OCI-LY3 (cell line): ENCODE data around the gene SLC1A4.

Experiments
- H2AFZ ChIP-seq: fragments of 200-600, 300-600 bp; shearing (Covaris generic); 2 replicates; pipeline ENCODE4 v1.6.0; 2014; ENCODE audit warnings: antibody characterized with exemption, low read depth, low read length
- H3K27ac ChIP-seq: fragments of 200-600, 300-600 bp; sonication (generic); 2 replicates; pipeline ENCODE4 v1.5.1; 2014; ENCODE audit warnings: mild to moderate bottlenecking, low read length, moderate library complexity, mixed read lengths
- H3K27me3 ChIP-seq: fragments of 200-600, 300-600 bp; sonication (generic); 2 replicates; pipeline ENCODE4 v1.6.1; 2014; ENCODE audit warnings: low read depth, low read length, mixed read lengths
- H3K36me3 ChIP-seq: fragments of 200-600, 300-600 bp; sonication (generic); replicated peaks from 2 replicates; pipeline ENCODE3; 2014; ENCODE audit warnings: low read depth, low read length, mixed read lengths
- H3K4me1 ChIP-seq: fragments of 300-600, 200-600 bp; sonication (generic); 2 replicates; pipeline ENCODE4 v1.6.1; 2014; ENCODE audit warnings: low read length, mixed read lengths
- H3K4me2 ChIP-seq: fragments of 200-600, 300-600 bp; sonication (generic); 2 replicates; pipeline ENCODE4 v1.6.1; 2014; ENCODE audit warnings: low read length, mixed read lengths
- H3K4me3 ChIP-seq: fragments of 300-600, 200-600 bp; sonication (generic); 2 replicates; pipeline ENCODE4 v1.5.1; 2014; ENCODE audit warnings: antibody characterized with exemption, mild to moderate bottlenecking, low read length, moderate library complexity
- H3K79me2 ChIP-seq: fragments of 300-600, 200-600 bp; shearing (Covaris generic); 2 replicates; pipeline ENCODE4 v1.6.1; 2014; ENCODE audit warnings: mild to moderate bottlenecking, low read length, mixed read lengths
- H3K9ac ChIP-seq: fragments of 300-600, 200-600 bp; shearing (Covaris generic); 2 replicates; pipeline ENCODE4 v1.6.0; 2014; ENCODE audit warnings: mild to moderate bottlenecking, low read length, moderate library complexity
- H3K9me3 ChIP-seq: fragments of 200-600, 300-600 bp; shearing (Covaris generic); 2 replicates; pipeline ENCODE4 v1.6.1; 2014; ENCODE audit warnings: low read length, mixed read lengths; ENCODE audit not compliant: insufficient read depth
- H4K20me1 ChIP-seq: fragments of 200-600, 300-600 bp; sonication (generic); 2 replicates; pipeline ENCODE4 v1.6.1; 2016; ENCODE audit warnings: low read length, mixed read lengths; ENCODE audit not compliant: insufficient read depth
- EZH2phosphoT487 ChIP-seq: fragments of 200-600 bp; shearing (Covaris generic); IDR thresholded peaks from 2 replicates; pipeline ENCODE4 v1.6.1; 2018; ENCODE audit warnings: antibody characterized with exemption, mixed run types, low read depth
- TF ChIP-seq, protein P1 (sequence below): fragments of 200-600, 300-600 bp; sonication (generic); IDR thresholded peaks from 2 replicates; pipeline ENCODE4 v1.5.1; 2014; ENCODE audit warnings: antibody characterized with exemption, low read length, low read depth

SLC1A4 gene

DNA sequence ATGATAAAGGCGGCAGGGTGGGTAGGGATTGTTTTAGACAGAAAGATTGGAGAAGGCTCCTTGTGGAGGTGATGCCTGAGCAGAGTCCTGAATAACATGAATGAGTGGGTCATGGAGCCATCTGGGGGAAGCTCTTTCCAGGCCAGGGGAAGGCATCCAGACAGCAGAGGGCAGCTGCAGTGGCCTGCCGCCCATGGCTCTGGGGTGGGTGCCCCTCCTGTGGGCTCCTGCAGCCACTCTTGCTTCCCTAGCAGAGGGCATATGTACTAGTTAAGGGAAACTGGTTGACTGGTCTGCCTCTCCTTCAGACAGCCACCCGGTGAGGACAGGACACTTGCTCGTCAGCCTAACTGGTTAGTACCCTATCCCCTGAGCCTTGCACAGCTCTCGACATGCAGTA lies 46.5 kb upstream of the SLC1A4 start:
- Histone ChIP-seq H3K27ac (no peak overlapping the region), H4K20me1 (no peaks in the 10 kb centered on the region), H3K4me1 (peaks cover 73% of the 10 kb centered on the region), H2AFZ (no peak overlapping the region), H3K27me3 (no peaks in the 10 kb centered on the region), H3K9me3 (no peaks in the 10 kb centered on the region), H3K4me3 (no peak overlapping the region), H3K9ac (no peak overlapping the region), H3K36me3 (no peaks in the 10 kb centered on the region), H3K4me2 (no peak overlapping the region), H3K79me2 (peaks cover 16% of the 10 kb centered on the region)
- TF ChIP-seq EZH2phosphoT487: no peak
- TF ChIP-seq, protein P1, sequence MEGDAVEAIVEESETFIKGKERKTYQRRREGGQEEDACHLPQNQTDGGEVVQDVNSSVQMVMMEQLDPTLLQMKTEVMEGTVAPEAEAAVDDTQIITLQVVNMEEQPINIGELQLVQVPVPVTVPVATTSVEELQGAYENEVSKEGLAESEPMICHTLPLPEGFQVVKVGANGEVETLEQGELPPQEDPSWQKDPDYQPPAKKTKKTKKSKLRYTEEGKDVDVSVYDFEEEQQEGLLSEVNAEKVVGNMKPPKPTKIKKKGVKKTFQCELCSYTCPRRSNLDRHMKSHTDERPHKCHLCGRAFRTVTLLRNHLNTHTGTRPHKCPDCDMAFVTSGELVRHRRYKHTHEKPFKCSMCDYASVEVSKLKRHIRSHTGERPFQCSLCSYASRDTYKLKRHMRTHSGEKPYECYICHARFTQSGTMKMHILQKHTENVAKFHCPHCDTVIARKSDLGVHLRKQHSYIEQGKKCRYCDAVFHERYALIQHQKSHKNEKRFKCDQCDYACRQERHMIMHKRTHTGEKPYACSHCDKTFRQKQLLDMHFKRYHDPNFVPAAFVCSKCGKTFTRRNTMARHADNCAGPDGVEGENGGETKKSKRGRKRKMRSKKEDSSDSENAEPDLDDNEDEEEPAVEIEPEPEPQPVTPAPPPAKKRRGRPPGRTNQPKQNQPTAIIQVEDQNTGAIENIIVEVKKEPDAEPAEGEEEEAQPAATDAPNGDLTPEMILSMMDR: no peak

DNA sequence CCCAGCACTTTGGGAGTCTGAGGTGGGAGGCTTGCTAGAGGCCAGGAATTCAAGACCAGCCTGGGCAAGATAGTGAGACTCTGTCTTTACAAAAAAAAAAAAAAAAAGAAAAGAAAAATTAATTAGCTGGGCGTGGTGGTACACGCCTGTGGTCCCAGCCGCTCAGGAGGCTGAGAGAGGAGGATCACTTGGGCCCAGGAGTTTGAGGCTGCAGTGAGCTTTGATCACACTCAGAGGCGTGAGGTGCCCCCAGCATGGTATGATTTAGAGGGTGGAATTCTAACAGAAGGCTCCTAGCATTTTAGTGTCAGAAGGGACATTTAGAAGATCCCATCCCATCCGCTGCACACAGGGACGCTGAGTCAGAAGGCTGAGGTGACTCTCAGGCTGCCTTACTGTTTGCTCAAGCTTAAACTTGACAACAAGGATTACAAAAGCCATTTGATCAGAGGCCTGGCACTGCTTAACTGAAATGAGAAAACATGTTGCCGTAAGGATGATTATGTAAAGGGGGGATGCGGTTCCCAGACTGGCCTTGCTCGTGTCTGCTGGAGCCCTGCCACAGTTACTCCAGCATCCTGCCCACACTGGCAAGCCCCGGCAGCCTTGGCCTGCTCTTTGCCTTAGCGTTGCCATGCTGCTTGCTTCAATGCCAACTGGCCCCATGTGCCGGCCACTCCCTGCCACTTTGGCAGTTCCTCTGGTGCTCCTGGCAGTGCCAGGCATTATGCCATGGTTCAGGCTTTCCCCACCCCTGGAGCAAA lies 45.6 kb upstream of the SLC1A4 start:
- H3K27ac ChIP-seq: no peak overlapping the region
- no peak overlapping the region for H3K9ac ChIP-seq
- no peak overlapping the region for H3K4me2 ChIP-seq

DNA sequence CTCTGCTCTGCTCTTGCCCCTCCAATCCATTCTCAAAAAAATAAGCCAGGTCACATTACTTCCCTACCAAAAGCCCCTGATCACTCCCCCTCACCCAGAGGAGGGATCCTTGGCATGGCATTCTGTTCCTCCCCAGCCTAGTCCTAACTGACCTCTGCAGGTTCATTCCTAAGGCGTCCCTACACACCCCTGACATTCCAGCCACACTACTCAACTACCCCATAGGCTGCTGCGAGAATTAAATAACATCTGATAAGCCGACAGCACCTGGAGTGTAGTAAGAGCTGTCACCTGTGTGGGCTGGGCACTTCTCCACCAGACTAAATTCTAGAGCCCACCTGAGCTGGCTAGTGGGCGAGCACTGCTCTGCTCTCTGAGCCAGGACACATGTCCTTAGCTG lies 44.7 kb upstream of the SLC1A4 start:
- Histone ChIP-seq H4K20me1 (no peaks in the 10 kb centered on the region), H3K4me2 (no peak overlapping the region), H3K27ac (no peak overlapping the region), H3K4me3 (no peak overlapping the region), H2AFZ (no peak overlapping the region), H3K9me3 (no peaks in the 10 kb centered on the region), H3K36me3 (no peaks in the 10 kb centered on the region), H3K4me1 (peaks cover 55% of the 10 kb centered on the region), H3K27me3 (no peaks in the 10 kb centered on the region), H3K9ac (no peak overlapping the region), H3K79me2 (no peaks in the 10 kb centered on the region)
- TF ChIP-seq, protein P1: no peak
- no peak for TF ChIP-seq EZH2phosphoT487

More for the DNA sequence above, 45.6 kb upstream of the SLC1A4 start:
- H3K36me3 ChIP-seq: no peaks in the 10 kb centered on the region
- H3K4me1 ChIP-seq: peaks cover 64% of the 10 kb centered on the region
- H3K27me3 ChIP-seq: no peaks in the 10 kb centered on the region
- H4K20me1 ChIP-seq: no peaks in the 10 kb centered on the region
- H3K79me2 ChIP-seq: peaks cover 9% of the 10 kb centered on the region
- no peak overlapping the region for H3K4me3 ChIP-seq
- H2AFZ ChIP-seq: no peak overlapping the region
- TF ChIP-seq EZH2phosphoT487: no peak
- TF ChIP-seq, protein P1: no peak
- no peaks in the 10 kb centered on the region for H3K9me3 ChIP-seq

DNA sequence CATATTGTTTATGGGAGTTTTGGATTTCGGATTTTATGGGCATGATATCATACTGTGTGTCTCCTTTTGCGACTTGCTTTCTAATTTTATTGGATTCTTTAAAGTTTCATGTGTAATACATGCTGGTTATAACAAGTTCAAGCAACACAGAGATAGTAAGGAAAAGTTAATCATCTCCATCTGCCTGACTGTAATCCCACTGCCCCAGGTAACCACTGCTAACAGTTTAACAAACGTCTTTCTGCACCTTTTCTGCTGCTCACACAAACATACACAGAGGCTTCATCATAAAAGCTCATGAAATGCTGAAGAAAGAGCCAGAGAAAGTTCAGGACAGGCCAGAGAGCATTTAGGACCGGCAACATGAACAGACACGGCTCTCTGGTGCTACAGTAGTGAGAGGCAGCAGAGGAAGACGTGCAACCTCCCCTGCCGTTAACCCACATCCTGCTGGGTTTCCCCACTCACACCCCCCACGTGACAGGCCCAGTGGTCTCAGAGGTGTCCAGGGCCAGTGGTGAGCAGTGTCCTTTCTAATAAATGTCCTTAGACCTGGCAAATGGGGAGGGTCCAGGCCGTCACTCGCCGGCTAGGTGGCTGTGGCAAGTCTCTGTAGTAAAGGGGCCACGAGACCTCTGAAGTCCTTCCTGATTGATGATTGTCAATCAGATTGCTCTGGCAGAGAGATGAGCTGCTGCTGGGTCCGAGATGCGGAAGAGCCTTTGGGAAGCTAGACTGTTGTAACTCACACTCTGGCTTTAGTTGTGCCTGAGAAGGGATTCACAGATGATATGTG lies 43.0 kb upstream of the SLC1A4 start:
- Histone ChIP-seq H3K4me3 (peak overlapping the region; percentile 63), H3K9ac (peak overlapping the region; percentile 70), H3K4me1 (peaks cover 50% of the 10 kb centered on the region), H3K79me2 (no peaks in the 10 kb centered on the region), H3K36me3 (no peaks in the 10 kb centered on the region), H2AFZ (peak overlapping the region; percentile 57), H3K4me2 (peak overlapping the region; percentile 79), H3K9me3 (no peaks in the 10 kb centered on the region), H3K27ac (peak overlapping the region; percentile 69), H3K27me3 (no peaks in the 10 kb centered on the region), H4K20me1 (no peaks in the 10 kb centered on the region)
- TF ChIP-seq EZH2phosphoT487: no peak
- TF ChIP-seq, protein P1: no peak
